Vagina (tissue), 2 donors: ENCODE results near the gene ADCY5. TPM values are rescaled to one million over a fixed set of nuclear protein-coding genes. Genes with fewer than 3 reads are reported as not detected.

Source experiments
- DNase-seq, 2 donors: peaks; one replicate each; pipeline ENCODE4 v3.0.0-alpha.2; 2017; ENCODE audit errors: extremely low spot score in 2 of 2
- H3K27ac ChIP-seq: fragments of 200-600 bp; sonication (generic); one replicate; pipeline ENCODE4 v1.5.1; 2019
- H3K27me3 ChIP-seq: fragments of 200-600 bp; sonication (generic); one replicate; pipeline ENCODE4 v1.5.1; 2019
- H3K36me3 ChIP-seq, 2 donors: fragments of 200-600 bp; sonication (generic); one replicate each; pipeline ENCODE4 v1.5.1; 2017 to 2019
- H3K4me1 ChIP-seq: fragments of 200-600 bp; sonication (generic); one replicate; pipeline ENCODE4 v1.5.1; 2019
- H3K4me3 ChIP-seq, 2 donors: fragments of 200-600 bp; sonication (generic); 1 replicate in 1 of 2; 2 replicates in 1 of 2; pipeline ENCODE4 v1.5.1; 2016 to 2019
- H3K9me3 ChIP-seq: fragments of 200-600 bp; sonication (generic); one replicate; pipeline ENCODE4 v1.5.1; 2019
- POLR2A ChIP-seq, 2 donors: fragments of 450-650 bp; IDR thresholded peaks; one replicate each; pipeline ENCODE4 v1.6.1; 2017; ENCODE audit warnings: antibody characterized with exemption in 2 of 2, mild to moderate bottlenecking in 2 of 2, moderate library complexity in 2 of 2
- POLR2AphosphoS5 ChIP-seq, 2 donors: sonication (generic); formaldehyde crosslinking; IDR thresholded peaks; one replicate each; pipeline ENCODE4 v1.9.0; 2017; ENCODE audit warnings: antibody characterized with exemption in 2 of 2, mild to moderate bottlenecking in 2 of 2, low read depth in 1 of 2; ENCODE audit not compliant: insufficient read depth in 1 of 2
- intact Hi-C: fragments of 100-400 bp; cut with DNase I; formaldehyde crosslinking; loops from one replicate; pipeline ENCODE4 v1.15.1; 2023
- total RNA-seq: library from RNA; depleted of rRNA; stranded (reverse); fragments of >200 nt; gene quantifications from one replicate; pipeline ENCODE4 v1.2.3, GENCODE V29; 2016
- TF ChIP-seq, protein P1 (sequence below), 3 experiments: fragments of 450-650 bp in 2 of 3; fragments of 200-600 bp in 1 of 3; sonication (generic) in 1 of 3; IDR thresholded peaks; one replicate each; pipeline ENCODE4 v1.5.1; 2017 to 2019; ENCODE audit warnings: antibody characterized with exemption in 3 of 3, mild to moderate bottlenecking in 2 of 3, moderate library complexity in 2 of 3

ADCY5 gene
- total RNA-seq, 1 donor from 2014 or later: 16.7 TPM

DNA sequence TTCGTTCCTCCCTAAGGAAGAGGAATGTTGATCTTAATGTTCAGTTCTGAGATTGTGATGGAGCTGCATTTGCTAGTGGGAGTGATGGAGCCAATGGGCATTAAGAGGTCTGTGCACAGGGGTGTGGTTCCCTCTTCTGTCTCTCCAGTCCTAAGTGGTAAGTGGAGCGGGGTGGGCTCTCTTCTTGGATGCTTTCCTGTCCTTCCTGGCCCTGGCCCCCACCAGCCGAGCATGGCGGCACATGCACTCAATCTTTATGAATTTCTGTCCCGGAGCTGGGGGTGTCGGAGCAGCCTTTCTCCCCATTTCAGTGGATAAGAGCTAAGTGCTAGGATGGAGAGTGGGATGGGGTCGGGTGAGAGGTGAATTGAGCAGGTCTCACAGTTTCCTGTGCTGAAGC is 37.6 kb upstream of the ADCY5 start:
- TF ChIP-seq POLR2A (IDR thresholded peaks at IDR 0.05): no peak
- no peak for TF ChIP-seq POLR2AphosphoS5 (IDR thresholded peaks at IDR 0.05; ENCODE audit: insufficient read depth in 1 of 2, low read depth in 1 of 2)
- TF ChIP-seq, protein P1, sequence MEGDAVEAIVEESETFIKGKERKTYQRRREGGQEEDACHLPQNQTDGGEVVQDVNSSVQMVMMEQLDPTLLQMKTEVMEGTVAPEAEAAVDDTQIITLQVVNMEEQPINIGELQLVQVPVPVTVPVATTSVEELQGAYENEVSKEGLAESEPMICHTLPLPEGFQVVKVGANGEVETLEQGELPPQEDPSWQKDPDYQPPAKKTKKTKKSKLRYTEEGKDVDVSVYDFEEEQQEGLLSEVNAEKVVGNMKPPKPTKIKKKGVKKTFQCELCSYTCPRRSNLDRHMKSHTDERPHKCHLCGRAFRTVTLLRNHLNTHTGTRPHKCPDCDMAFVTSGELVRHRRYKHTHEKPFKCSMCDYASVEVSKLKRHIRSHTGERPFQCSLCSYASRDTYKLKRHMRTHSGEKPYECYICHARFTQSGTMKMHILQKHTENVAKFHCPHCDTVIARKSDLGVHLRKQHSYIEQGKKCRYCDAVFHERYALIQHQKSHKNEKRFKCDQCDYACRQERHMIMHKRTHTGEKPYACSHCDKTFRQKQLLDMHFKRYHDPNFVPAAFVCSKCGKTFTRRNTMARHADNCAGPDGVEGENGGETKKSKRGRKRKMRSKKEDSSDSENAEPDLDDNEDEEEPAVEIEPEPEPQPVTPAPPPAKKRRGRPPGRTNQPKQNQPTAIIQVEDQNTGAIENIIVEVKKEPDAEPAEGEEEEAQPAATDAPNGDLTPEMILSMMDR (IDR thresholded peaks at IDR 0.05): no peak
- H3K4me1 ChIP-seq: no peaks in the 10 kb centered on the region
- DNase-seq: peak in 1 of 2 donors; percentile 75
- H3K9me3 ChIP-seq: no peaks in the 10 kb centered on the region
- no peak overlapping the region for H3K27ac ChIP-seq
- peaks cover 0 to 8% of the 10 kb centered on the region in 2 donors for H3K36me3 ChIP-seq
- H3K4me3 ChIP-seq: no peak overlapping the region
- intact Hi-C loops: loop anchor here (5.0 kb wide), 1 partner anchor 159 kb away; no protein-coding TSS in a partner anchor
- no peaks in the 10 kb centered on the region for H3K27me3 ChIP-seq

DNA sequence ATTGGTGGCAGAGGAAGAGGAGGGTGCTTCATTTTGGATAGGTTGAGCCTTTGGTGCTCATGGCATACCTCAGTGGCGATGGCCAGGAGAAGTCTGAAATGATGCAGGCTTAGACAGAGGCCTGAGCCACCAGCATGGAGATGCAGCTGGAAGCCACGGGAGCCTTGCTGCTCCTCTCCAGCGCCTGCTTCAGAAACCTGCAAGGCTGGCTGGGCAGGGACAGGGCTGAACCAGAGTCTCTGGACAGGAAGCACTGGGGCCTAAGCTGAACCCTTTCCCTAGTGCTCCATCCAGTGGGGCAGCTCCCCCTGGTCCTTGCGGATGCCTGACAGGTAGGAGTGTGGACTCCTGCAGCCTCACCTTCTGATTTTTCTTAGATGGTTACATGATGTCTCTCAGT is 36.7 kb upstream of the ADCY5 start:
- no peaks in the 10 kb centered on the region for H3K27me3 ChIP-seq
- H3K36me3 ChIP-seq: peaks cover 0 to 5% of the 10 kb centered on the region in 2 donors
- H3K4me3 ChIP-seq: no peak overlapping the region
- no peaks in the 10 kb centered on the region for H3K4me1 ChIP-seq
- intact Hi-C loops: loop anchor here (5.0 kb wide), 1 partner anchor 158 kb away; no protein-coding TSS in a partner anchor
- H3K9me3 ChIP-seq: no peaks in the 10 kb centered on the region
- TF ChIP-seq, protein P1 (IDR thresholded peaks at IDR 0.05): no peak
- TF ChIP-seq POLR2AphosphoS5 (IDR thresholded peaks at IDR 0.05; ENCODE audit: insufficient read depth in 1 of 2, low read depth in 1 of 2): no peak
- TF ChIP-seq POLR2A (IDR thresholded peaks at IDR 0.05): no peak
- no peak for DNase-seq
- H3K27ac ChIP-seq: no peak overlapping the region

GRCh38 chr3:123483146-123483545 is 34.3 kb upstream of the ADCY5 start:
- Histone ChIP-seq H3K36me3 (no peaks in the 10 kb centered on the region), H3K4me3 (no peak overlapping the region), H3K27ac (no peak overlapping the region), H3K27me3 (no peaks in the 10 kb centered on the region), H3K9me3 (no peaks in the 10 kb centered on the region), H3K4me1 (no peaks in the 10 kb centered on the region)
- TF ChIP-seq, protein P1 (IDR thresholded peaks at IDR 0.05): no peak
- no peak for TF ChIP-seq POLR2A (IDR thresholded peaks at IDR 0.05)
- no peak for TF ChIP-seq POLR2AphosphoS5 (IDR thresholded peaks at IDR 0.05; ENCODE audit: insufficient read depth in 1 of 2, low read depth in 1 of 2)
- no peak for DNase-seq
- intact Hi-C loops: no loop called here

- Histone ChIP-seq H3K27me3 (no peaks in the 10 kb centered on the region), H3K9me3 (no peaks in the 10 kb centered on the region), H3K4me1 (no peaks in the 10 kb centered on the region), H3K4me3 (no peak overlapping the region), H3K36me3 (no peaks in the 10 kb centered on the region), H3K27ac (no peak overlapping the region)
- intact Hi-C loops: no loop called here
- no peak for DNase-seq
- no peak for TF ChIP-seq POLR2AphosphoS5 (IDR thresholded peaks at IDR 0.05; ENCODE audit: insufficient read depth in 1 of 2, low read depth in 1 of 2)
- TF ChIP-seq POLR2A (IDR thresholded peaks at IDR 0.05): no peak
- TF ChIP-seq, protein P1 (IDR thresholded peaks at IDR 0.05): no peak
These were observed 33.0 kb upstream of the ADCY5 start for GRCh38 chr3:123481722-123482457.

GRCh38 chr3:123481071-123481470 is 32.2 kb upstream of the ADCY5 start:
- H3K36me3 ChIP-seq: no peaks in the 10 kb centered on the region
- H3K27ac ChIP-seq: no peak overlapping the region
- no peak for DNase-seq
- intact Hi-C loops: no loop called here
- TF ChIP-seq, protein P1 (IDR thresholded peaks at IDR 0.05): no peak
- TF ChIP-seq POLR2A (IDR thresholded peaks at IDR 0.05) (no peak), POLR2AphosphoS5 (IDR thresholded peaks at IDR 0.05; ENCODE audit: insufficient read depth in 1 of 2, low read depth in 1 of 2) (no peak)
- no peaks in the 10 kb centered on the region for H3K27me3 ChIP-seq
- no peak overlapping the region for H3K4me3 ChIP-seq
- no peaks in the 10 kb centered on the region for H3K4me1 ChIP-seq
- H3K9me3 ChIP-seq: no peaks in the 10 kb centered on the region
